ENCODE data around the gene SLC38A3. TPM values are rescaled to one million over a fixed set of nuclear protein-coding genes. Genes with fewer than 3 reads are reported as not detected.

SLC38A3 gene
- total RNA-seq, 1 experiment from 2014 or later: 16.8 TPM

- H3K36me3 ChIP-seq (ENCODE audit: control insufficient read depth, insufficient read depth, low read length): no peaks in the 10 kb centered on the region
- H3K36me3 Mint-ChIP-seq (ENCODE audit: insufficient read depth, unreplicated experiment): no peaks in the 10 kb centered on the region
- peak overlapping the region; percentile 24 for H3K27ac Mint-ChIP-seq (ENCODE audit: unreplicated experiment)
- CTCF ChIA-PET: interaction anchor here (0.5 to 2.4 kb wide), 5 partner anchors 9 to 82 kb away, joined by 3 to 9 read pairs (median 4); partner anchors contain the start of gene GNAT1
- no TSS peak for BruUV-seq (replicated peaks)
- H3K9me3 Mint-ChIP-seq (ENCODE audit: unreplicated experiment): no peaks in the 10 kb centered on the region
- no peaks in the 10 kb centered on the region for H3K27me3 Mint-ChIP-seq (ENCODE audit: insufficient read depth, unreplicated experiment)
- TF ChIP-seq, protein P1, sequence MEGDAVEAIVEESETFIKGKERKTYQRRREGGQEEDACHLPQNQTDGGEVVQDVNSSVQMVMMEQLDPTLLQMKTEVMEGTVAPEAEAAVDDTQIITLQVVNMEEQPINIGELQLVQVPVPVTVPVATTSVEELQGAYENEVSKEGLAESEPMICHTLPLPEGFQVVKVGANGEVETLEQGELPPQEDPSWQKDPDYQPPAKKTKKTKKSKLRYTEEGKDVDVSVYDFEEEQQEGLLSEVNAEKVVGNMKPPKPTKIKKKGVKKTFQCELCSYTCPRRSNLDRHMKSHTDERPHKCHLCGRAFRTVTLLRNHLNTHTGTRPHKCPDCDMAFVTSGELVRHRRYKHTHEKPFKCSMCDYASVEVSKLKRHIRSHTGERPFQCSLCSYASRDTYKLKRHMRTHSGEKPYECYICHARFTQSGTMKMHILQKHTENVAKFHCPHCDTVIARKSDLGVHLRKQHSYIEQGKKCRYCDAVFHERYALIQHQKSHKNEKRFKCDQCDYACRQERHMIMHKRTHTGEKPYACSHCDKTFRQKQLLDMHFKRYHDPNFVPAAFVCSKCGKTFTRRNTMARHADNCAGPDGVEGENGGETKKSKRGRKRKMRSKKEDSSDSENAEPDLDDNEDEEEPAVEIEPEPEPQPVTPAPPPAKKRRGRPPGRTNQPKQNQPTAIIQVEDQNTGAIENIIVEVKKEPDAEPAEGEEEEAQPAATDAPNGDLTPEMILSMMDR (IDR thresholded peaks at IDR 0.05; ENCODE audit: insufficient read depth in 1 of 2, low read depth in 1 of 2, low read length in 1 of 2, severe bottlenecking in 1 of 2, unreplicated experiment in 1 of 2): no peak
- peaks cover 17% of the 10 kb centered on the region; the same call in 1 of the 2 replicates for H3K4me1 ChIP-seq
- POLR2A ChIA-PET: no interaction called here
- intact Hi-C loops (cut with micrococcal nuclease; ENCODE audit: unreplicated experiment): no loop called here
- peaks cover 8% of the 10 kb centered on the region for H3K4me1 Mint-ChIP-seq (ENCODE audit: low read depth, unreplicated experiment)
- H3K27me3 ChIP-seq (replicated peaks; ENCODE audit: control insufficient read depth, insufficient read depth, low read length): no peaks in the 10 kb centered on the region
- no peak overlapping the region for H3K4me3 ChIP-seq (ENCODE audit: low read depth, low read length)
- no peaks in the 10 kb centered on the region for H3K9me3 ChIP-seq
- DNase-seq: no peak
- H3K4me3 Mint-ChIP-seq (ENCODE audit: unreplicated experiment): no peak overlapping the region
Measured at GRCh38 chr3:50202353-50203112, 2.5 kb upstream of the SLC38A3 start.

- no peaks in the 10 kb centered on the region for H3K27me3 ChIP-seq (replicated peaks; ENCODE audit: control insufficient read depth, insufficient read depth, low read length)
- H3K4me3 ChIP-seq (ENCODE audit: low read depth, low read length): no peak overlapping the region
- no peaks in the 10 kb centered on the region for H3K27me3 Mint-ChIP-seq (ENCODE audit: insufficient read depth, unreplicated experiment)
- DNase-seq: no peak
- no TSS peak for BruUV-seq (replicated peaks)
- H3K36me3 Mint-ChIP-seq (ENCODE audit: insufficient read depth, unreplicated experiment): peaks cover under 1% of the 10 kb centered on the region
- H3K4me3 Mint-ChIP-seq (ENCODE audit: unreplicated experiment): peak overlapping the region; percentile 13
- ChIA-PET POLR2A (no interaction called here), CTCF (interaction anchor here (1.0 to 2.4 kb wide), 3 partner anchors 9 to 25 kb away, joined by 3 to 6 read pairs (median 3); no protein-coding TSS in a partner anchor)
- H3K4me1 Mint-ChIP-seq (ENCODE audit: low read depth, unreplicated experiment): peaks cover 9% of the 10 kb centered on the region
- peaks cover 17% of the 10 kb centered on the region; the same call in 1 of the 2 replicates for H3K4me1 ChIP-seq
- intact Hi-C loops (cut with micrococcal nuclease; ENCODE audit: unreplicated experiment): no loop called here
- H3K9me3 Mint-ChIP-seq (ENCODE audit: unreplicated experiment): no peaks in the 10 kb centered on the region
- no peak overlapping the region for H3K27ac Mint-ChIP-seq (ENCODE audit: unreplicated experiment)
- H3K36me3 ChIP-seq (ENCODE audit: control insufficient read depth, insufficient read depth, low read length): no peaks in the 10 kb centered on the region
- TF ChIP-seq, protein P1 (IDR thresholded peaks at IDR 0.05; ENCODE audit: insufficient read depth in 1 of 2, low read depth in 1 of 2, low read length in 1 of 2, severe bottlenecking in 1 of 2, unreplicated experiment in 1 of 2): no peak
- H3K9me3 ChIP-seq: no peaks in the 10 kb centered on the region
Measured at GRCh38 chr3:50203113-50203808, 1.8 kb upstream of the SLC38A3 start.
